ENCODE data around the gene CPNE7. TPM values are rescaled to one million over a fixed set of nuclear protein-coding genes. Genes with fewer than 3 reads are reported as not detected.

Gene CPNE7
- total and polyA plus RNA-seq, 4 donors, result 0.30 to 0.56 (median 0.47) TPM; not detected in 1

DNA sequence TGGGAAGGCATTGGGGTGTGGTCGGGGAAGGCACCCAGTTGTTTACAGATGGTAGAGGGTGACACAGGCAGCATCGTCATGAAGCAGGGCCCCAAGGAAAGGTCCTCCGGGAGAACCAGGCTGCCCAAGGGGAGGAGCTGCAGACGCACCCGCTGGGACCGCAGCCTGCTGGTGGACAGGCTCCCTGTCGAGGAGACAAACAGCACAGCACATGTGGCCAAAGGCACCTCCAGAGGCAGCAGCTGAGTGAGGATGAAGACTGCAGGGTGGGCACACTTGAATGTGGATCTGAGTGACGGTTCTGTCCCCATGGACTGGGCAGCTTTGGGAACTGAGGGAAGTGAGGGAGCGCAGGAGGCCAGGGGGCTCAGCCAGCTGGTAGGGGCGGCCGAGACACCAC, 69.6 kb downstream of the CPNE7 start:
- Histone ChIP-seq H3K27ac (ENCODE audit: low read depth in 1 of 2, low read length in 2 of 2) (no peak overlapping the region), H3K27me3 (ENCODE audit: control insufficient read depth in 4 of 4, insufficient read depth in 4 of 4, low read length in 3 of 4) (no peaks in the 10 kb centered on the region), H3K9me3 (ENCODE audit: control insufficient read depth in 4 of 4, low read length in 3 of 4) (no peaks in the 10 kb centered on the region), H3K4me1 (ENCODE audit: control insufficient read depth in 4 of 4, insufficient read depth in 4 of 4, low read length in 3 of 4) (peaks cover 0 to 6% (median 3%) of the 10 kb centered on the region in 4 donors), H3K4me3 (ENCODE audit: low read depth in 1 of 3, low read length in 3 of 3) (no peak overlapping the region), H3K9ac (ENCODE audit: low read depth in 1 of 2, low read length in 2 of 2) (no peak overlapping the region), H3K36me3 (ENCODE audit: control insufficient read depth in 4 of 4, insufficient read depth in 3 of 4, low read depth in 1 of 4, low read length in 3 of 4) (peaks cover 11 to 34% (median 19%) of the 10 kb centered on the region in 4 donors)
- 91% methylated on average over 11 of the region's 11 CpGs for WGBS
- TF ChIP-seq RXRA (IDR thresholded peaks at IDR 0.05) (no peak), EGR1 (IDR thresholded peaks at IDR 0.05; ENCODE audit: low read depth in 2 of 2) (no peak), NR2F2 (IDR thresholded peaks at IDR 0.05) (no peak), FOXA2 (IDR thresholded peaks at IDR 0.05) (no peak), RAD21 (IDR thresholded peaks at IDR 0.05) (no peak), JUND (IDR thresholded peaks at IDR 0.05) (no peak)
- no peak for DNase-seq (ENCODE audit: low spot score)

DNA sequence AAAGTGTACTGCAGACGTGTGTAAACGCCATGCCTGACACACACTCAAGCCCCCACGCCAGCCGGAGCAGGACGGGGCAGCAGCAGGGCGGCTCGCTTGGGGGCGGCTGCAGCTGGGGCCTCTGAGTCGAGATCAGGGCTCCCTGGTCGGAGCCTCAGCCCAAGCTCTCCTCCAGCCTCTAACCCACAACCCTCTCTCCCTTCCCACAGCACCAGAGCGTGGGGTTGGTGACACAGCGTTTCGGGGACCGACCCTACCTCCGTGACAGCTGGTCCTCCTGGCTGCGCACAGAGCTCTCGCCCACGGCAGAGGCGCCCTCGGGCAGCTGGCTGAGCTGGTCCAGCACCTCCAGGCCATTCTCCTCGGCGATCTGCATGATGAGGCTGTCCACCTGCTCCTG, 70.7 kb downstream of the CPNE7 start:
- Histone ChIP-seq H3K27ac (ENCODE audit: low read depth in 1 of 2, low read length in 2 of 2) (no peak overlapping the region), H3K27me3 (ENCODE audit: control insufficient read depth in 4 of 4, insufficient read depth in 4 of 4, low read length in 3 of 4) (no peaks in the 10 kb centered on the region), H3K4me1 (ENCODE audit: control insufficient read depth in 4 of 4, insufficient read depth in 4 of 4, low read length in 3 of 4) (no peaks in the 10 kb centered on the region), H3K9ac (ENCODE audit: low read depth in 1 of 2, low read length in 2 of 2) (no peak overlapping the region), H3K9me3 (ENCODE audit: control insufficient read depth in 4 of 4, low read length in 3 of 4) (no peaks in the 10 kb centered on the region), H3K36me3 (ENCODE audit: control insufficient read depth in 4 of 4, insufficient read depth in 3 of 4, low read depth in 1 of 4, low read length in 3 of 4) (peaks cover 11 to 37% (median 20%) of the 10 kb centered on the region in 4 donors), H3K4me3 (ENCODE audit: low read depth in 1 of 3, low read length in 3 of 3) (no peak overlapping the region)
- TF ChIP-seq, protein P1, sequence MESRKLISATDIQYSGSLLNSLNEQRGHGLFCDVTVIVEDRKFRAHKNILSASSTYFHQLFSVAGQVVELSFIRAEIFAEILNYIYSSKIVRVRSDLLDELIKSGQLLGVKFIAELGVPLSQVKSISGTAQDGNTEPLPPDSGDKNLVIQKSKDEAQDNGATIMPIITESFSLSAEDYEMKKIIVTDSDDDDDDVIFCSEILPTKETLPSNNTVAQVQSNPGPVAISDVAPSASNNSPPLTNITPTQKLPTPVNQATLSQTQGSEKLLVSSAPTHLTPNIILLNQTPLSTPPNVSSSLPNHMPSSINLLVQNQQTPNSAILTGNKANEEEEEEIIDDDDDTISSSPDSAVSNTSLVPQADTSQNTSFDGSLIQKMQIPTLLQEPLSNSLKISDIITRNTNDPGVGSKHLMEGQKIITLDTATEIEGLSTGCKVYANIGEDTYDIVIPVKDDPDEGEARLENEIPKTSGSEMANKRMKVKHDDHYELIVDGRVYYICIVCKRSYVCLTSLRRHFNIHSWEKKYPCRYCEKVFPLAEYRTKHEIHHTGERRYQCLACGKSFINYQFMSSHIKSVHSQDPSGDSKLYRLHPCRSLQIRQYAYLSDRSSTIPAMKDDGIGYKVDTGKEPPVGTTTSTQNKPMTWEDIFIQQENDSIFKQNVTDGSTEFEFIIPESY (IDR thresholded peaks at IDR 0.05), result no peak
- TF ChIP-seq, protein P2, sequence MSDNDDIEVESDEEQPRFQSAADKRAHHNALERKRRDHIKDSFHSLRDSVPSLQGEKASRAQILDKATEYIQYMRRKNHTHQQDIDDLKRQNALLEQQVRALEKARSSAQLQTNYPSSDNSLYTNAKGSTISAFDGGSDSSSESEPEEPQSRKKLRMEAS (IDR thresholded peaks at IDR 0.05), result no peak
- TF ChIP-seq RXRA (IDR thresholded peaks at IDR 0.05) (no peak), SP1 (IDR thresholded peaks at IDR 0.05) (no peak), EGR1 (IDR thresholded peaks at IDR 0.05; ENCODE audit: low read depth in 2 of 2) (no peak), HNF4G (IDR thresholded peaks at IDR 0.05) (no peak), JUND (IDR thresholded peaks at IDR 0.05) (no peak), YY1 (IDR thresholded peaks at IDR 0.05) (no peak)
- TF ChIP-seq, protein P3, sequence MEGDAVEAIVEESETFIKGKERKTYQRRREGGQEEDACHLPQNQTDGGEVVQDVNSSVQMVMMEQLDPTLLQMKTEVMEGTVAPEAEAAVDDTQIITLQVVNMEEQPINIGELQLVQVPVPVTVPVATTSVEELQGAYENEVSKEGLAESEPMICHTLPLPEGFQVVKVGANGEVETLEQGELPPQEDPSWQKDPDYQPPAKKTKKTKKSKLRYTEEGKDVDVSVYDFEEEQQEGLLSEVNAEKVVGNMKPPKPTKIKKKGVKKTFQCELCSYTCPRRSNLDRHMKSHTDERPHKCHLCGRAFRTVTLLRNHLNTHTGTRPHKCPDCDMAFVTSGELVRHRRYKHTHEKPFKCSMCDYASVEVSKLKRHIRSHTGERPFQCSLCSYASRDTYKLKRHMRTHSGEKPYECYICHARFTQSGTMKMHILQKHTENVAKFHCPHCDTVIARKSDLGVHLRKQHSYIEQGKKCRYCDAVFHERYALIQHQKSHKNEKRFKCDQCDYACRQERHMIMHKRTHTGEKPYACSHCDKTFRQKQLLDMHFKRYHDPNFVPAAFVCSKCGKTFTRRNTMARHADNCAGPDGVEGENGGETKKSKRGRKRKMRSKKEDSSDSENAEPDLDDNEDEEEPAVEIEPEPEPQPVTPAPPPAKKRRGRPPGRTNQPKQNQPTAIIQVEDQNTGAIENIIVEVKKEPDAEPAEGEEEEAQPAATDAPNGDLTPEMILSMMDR (IDR thresholded peaks at IDR 0.05; ENCODE audit: low read depth, low read length, missing input control), result no peak
- 97% methylated on average over 22 of the region's 22 CpGs for WGBS
- no peak for DNase-seq (ENCODE audit: low spot score)

Small RNA genes lying within 50 kb of the gene (small RNA-seq; reads per million reads assigned to genes)
- gene SNORD68, result not detected

Other genes with a start within 250 kb of the CPNE7 start
- gene ANKRD11, start 85.2 kb upstream of the CPNE7 start, total RNA-seq, result 10 to 100 TPM; 33.0 to 55.1 TPM
- 10 to 100 TPM; 16.3 to 22.9 TPM for gene ANKRD11, start 85.2 kb upstream of the CPNE7 start, polyA plus RNA-seq
- gene SPG7, start 67.4 kb upstream of the CPNE7 start, total RNA-seq, result 100 to 1,000 TPM in 1 of 2 donors, 10 to 100 TPM in 1; 43.7 to 102 TPM
- 10 to 100 TPM; 34.5 to 55.3 TPM for gene SPG7, start 67.4 kb upstream of the CPNE7 start, polyA plus RNA-seq
- 1,000 to 10,000 TPM; 1,021 to 2,122 TPM for gene RPL13, start 15.1 kb upstream of the CPNE7 start, total RNA-seq
- 1,000 to 10,000 TPM in 1 of 2 donors, 100 to 1,000 TPM in 1; 699 to 2,663 TPM for gene RPL13, start 15.1 kb upstream of the CPNE7 start, polyA plus RNA-seq
- gene DPEP1, start 37.9 kb downstream of the CPNE7 start, total RNA-seq, result under 1 TPM; 0.25 to 0.65 TPM
- under 1 TPM; 0.14 to 0.83 TPM for gene DPEP1, start 37.9 kb downstream of the CPNE7 start, polyA plus RNA-seq
- gene CHMP1A, start 82.0 kb downstream of the CPNE7 start, total RNA-seq, result 10 to 100 TPM; 31.7 to 36.7 TPM
- gene CHMP1A, start 82.0 kb downstream of the CPNE7 start, polyA plus RNA-seq, result 10 to 100 TPM; 25.7 to 32.9 TPM
- gene SPATA33, start 82.1 kb downstream of the CPNE7 start, total RNA-seq, result 1 to 10 TPM; 3.3 to 3.6 TPM
- 1 to 10 TPM; 1.6 to 3.5 TPM for gene SPATA33, start 82.1 kb downstream of the CPNE7 start, polyA plus RNA-seq
- 10 to 100 TPM; 25.1 to 68.4 TPM for gene CDK10, start 110.9 kb downstream of the CPNE7 start, total RNA-seq
- gene CDK10, start 110.9 kb downstream of the CPNE7 start, polyA plus RNA-seq, result 10 to 100 TPM; 43.6 to 81.2 TPM
- 10 to 100 TPM in 1 of 2 donors, 1 to 10 TPM in 1; 5.9 to 11.3 TPM for gene SPATA2L, start 125.9 kb downstream of the CPNE7 start, total RNA-seq
- 1 to 10 TPM; 4.6 to 7.8 TPM for gene SPATA2L, start 125.9 kb downstream of the CPNE7 start, polyA plus RNA-seq
- gene VPS9D1, start 145.1 kb downstream of the CPNE7 start, total RNA-seq, result 1 to 10 TPM; 3.6 to 4.5 TPM
- 1 to 10 TPM; 3.8 to 7.2 TPM for gene VPS9D1, start 145.1 kb downstream of the CPNE7 start, polyA plus RNA-seq
- gene ZNF276, start 145.8 kb downstream of the CPNE7 start, total RNA-seq, result 10 to 100 TPM; 10.2 to 22.8 TPM
- gene ZNF276, start 145.8 kb downstream of the CPNE7 start, polyA plus RNA-seq, result 1 to 10 TPM; 4.9 to 7.3 TPM
- gene FANCA, start 240.9 kb downstream of the CPNE7 start, total RNA-seq, result 10 to 100 TPM in 1 of 2 donors, 1 to 10 TPM in 1; 5.9 to 21.0 TPM
- gene FANCA, start 240.9 kb downstream of the CPNE7 start, polyA plus RNA-seq, result 1 to 10 TPM; 5.3 to 5.8 TPM